Measurements from ENCODE around the gene NTM.
"Not testable (repeated sequence)": the region's sequence is repeated elsewhere in the genome, so short reads cannot be mapped to it uniquely, and the experiment has no call there.

The NTM gene

GRCh38 chr11:132311703-132312102, 941.3 kb downstream of the NTM start:
- DNase-seq = no peak

GRCh38 chr11:132312161-132312560, 941.7 kb downstream of the NTM start:
- no peak for DNase-seq

GRCh38 chr11:132312701-132313111, 942.3 kb downstream of the NTM start:
- DNase-seq = no peak

- no peak for DNase-seq
Measured at GRCh38 chr11:132314911-132315455, 944.6 kb downstream of the NTM start.

GRCh38 chr11:132315696-132316095, 945.3 kb downstream of the NTM start:
- DNase-seq = no peak

GRCh38 chr11:132318421-132319157, 948.2 kb downstream of the NTM start:
- DNase-seq = no peak

- not testable (repeated sequence) for DNase-seq
Measured at GRCh38 chr11:132319419-132319818, 949.0 kb downstream of the NTM start.

- no peak for DNase-seq
Measured at GRCh38 chr11:132330515-132330914, 960.1 kb downstream of the NTM start.

- DNase-seq = no peak
Measured at GRCh38 chr11:132332521-132332920, 962.1 kb downstream of the NTM start.

- no peak for DNase-seq
Measured at GRCh38 chr11:132334769-132335280, 964.4 kb downstream of the NTM start.

GRCh38 chr11:132335311-132335710, 964.9 kb downstream of the NTM start:
- no peak for DNase-seq

- DNase-seq = no peak
Measured at GRCh38 chr11:132336781-132337535, 966.5 kb downstream of the NTM start.

- DNase-seq = no peak
Measured at GRCh38 chr11:132337819-132338416, 967.5 kb downstream of the NTM start.

GRCh38 chr11:132342408-132342807, 972.0 kb downstream of the NTM start:
- DNase-seq = no peak

GRCh38 chr11:132343445-132344175, 973.2 kb downstream of the NTM start:
- no peak for DNase-seq

- DNase-seq = no peak
Measured at GRCh38 chr11:132346558-132347148, 976.2 kb downstream of the NTM start.

GRCh38 chr11:132347156-132348090, 977.0 kb downstream of the NTM start:
- no peak for DNase-seq

GRCh38 chr11:132349811-132350733, 979.7 kb downstream of the NTM start:
- no peak for DNase-seq

GRCh38 chr11:132351050-132351449, 980.6 kb downstream of the NTM start:
- no peak for DNase-seq

GRCh38 chr11:132352497-132352896, 982.1 kb downstream of the NTM start:
- no peak for DNase-seq
